Activated T-helper 17 cell treated with anti-CD3 and anti-CD28 coated beads, Interleukin-2, amount 50 U/mL, for 72 hours (primary cell): Measurements from ENCODE around the gene CCNO. TPM values are rescaled to one million over a fixed set of nuclear protein-coding genes. Genes with fewer than 3 reads are reported as not detected.

Experiments used
- ATAC-seq: fragments of 150-1000 bp; cut with Tn5 transposase; replicated peaks from 2 replicates; pipeline ENCODE4 v1.10.0; 2021; ENCODE audit warnings: mild to moderate bottlenecking, moderate library complexity
- H3K27ac Mint-ChIP-seq: one replicate; pipeline ENCODE4 v1.8.0; 2022; ENCODE audit warnings: mixed read lengths
- H3K27me3 Mint-ChIP-seq: one replicate; pipeline ENCODE4 v1.8.0; 2022; ENCODE audit warnings: mixed read lengths
- H3K36me3 Mint-ChIP-seq: one replicate; pipeline ENCODE4 v1.8.0; 2022; ENCODE audit warnings: low read depth, mild to moderate bottlenecking, mixed read lengths
- H3K4me1 Mint-ChIP-seq: one replicate; pipeline ENCODE4 v1.8.0; 2022; ENCODE audit warnings: mixed read lengths
- H3K4me3 Mint-ChIP-seq: one replicate; pipeline ENCODE4 v1.8.0; 2022; ENCODE audit warnings: mild to moderate bottlenecking, mixed read lengths
- H3K9me3 Mint-ChIP-seq: one replicate; pipeline ENCODE4 v1.8.0; 2022; ENCODE audit warnings: mixed read lengths
- total RNA-seq, 2 donors: library from RNA; stranded (reverse); gene quantifications; one replicate each; pipeline ENCODE4 v1.2.3, GENCODE V29; 2022

Gene CCNO
- total RNA-seq, 2 donors from 2014 or later: not detected

DNA sequence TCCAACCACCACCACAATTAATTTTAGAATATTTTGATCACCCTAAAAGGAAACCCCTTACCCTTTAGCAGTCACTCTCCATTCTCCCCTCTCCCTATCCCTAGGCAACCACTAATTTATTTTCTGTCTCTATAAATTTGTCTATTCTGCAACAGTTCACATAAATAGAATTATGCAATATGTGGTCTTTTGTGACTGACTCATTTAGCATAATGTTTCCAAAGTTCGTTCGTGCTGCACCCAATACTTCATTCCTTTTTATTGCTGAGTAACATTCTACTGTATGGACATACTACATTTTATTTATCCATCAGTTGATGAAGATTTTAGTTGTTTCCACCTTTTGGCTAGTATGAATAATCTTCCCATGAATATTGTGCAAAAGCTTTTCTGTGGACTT is 42.2 kb downstream of the CCNO start:
- no peaks in the 10 kb centered on the region for H3K9me3 Mint-ChIP-seq
- no peak for ATAC-seq
- no peak overlapping the region for H3K27ac Mint-ChIP-seq
- H3K36me3 Mint-ChIP-seq: no peaks in the 10 kb centered on the region
- peaks cover 61% of the 10 kb centered on the region for H3K27me3 Mint-ChIP-seq
- no peaks in the 10 kb centered on the region for H3K4me1 Mint-ChIP-seq
- H3K4me3 Mint-ChIP-seq: no peak overlapping the region

DNA sequence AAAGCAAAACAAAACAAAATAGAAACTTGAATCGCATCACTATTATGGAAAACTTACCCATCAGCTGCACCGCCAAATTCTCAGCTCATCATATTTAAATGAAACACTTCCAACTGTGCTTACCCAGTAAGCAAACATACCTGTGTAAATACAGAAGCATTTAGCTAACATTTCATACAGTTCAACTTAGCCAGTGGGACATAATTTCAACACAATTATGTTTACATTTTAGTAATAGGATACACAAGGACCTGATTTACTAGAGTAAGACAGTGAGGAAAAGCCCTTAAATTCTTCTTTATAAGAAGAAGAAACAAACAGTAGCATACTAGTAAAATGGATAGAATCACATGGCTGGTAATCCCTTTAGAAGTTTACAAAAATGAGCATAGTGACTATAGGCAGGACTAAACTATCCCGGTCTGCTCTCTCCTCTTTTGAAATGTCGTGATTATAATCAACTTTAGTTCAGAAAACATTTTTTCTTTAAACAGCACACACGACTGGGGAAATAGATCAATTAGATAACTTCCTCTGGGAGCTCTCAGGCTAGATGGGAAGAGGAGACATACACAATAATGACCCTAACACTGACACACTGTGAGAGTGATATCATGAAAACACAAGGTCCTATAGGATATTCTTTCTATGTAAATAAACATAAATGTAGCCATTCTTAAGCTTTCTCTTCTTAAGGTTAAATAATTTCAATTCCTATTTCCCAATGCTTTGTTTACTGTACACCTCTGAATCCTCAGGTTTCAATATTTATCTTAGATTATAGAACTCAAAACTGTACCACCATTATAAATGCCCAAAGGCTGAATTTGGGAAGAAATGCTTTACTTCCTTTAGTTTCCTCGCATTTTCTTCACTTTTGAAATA is 44.5 kb downstream of the CCNO start:
- peaks cover 55% of the 10 kb centered on the region for H3K27me3 Mint-ChIP-seq
- no peak overlapping the region for H3K4me3 Mint-ChIP-seq
- no peak overlapping the region for H3K27ac Mint-ChIP-seq
- no peaks in the 10 kb centered on the region for H3K4me1 Mint-ChIP-seq
- no peaks in the 10 kb centered on the region for H3K36me3 Mint-ChIP-seq
- H3K9me3 Mint-ChIP-seq: no peaks in the 10 kb centered on the region
- ATAC-seq: no peak

DNA sequence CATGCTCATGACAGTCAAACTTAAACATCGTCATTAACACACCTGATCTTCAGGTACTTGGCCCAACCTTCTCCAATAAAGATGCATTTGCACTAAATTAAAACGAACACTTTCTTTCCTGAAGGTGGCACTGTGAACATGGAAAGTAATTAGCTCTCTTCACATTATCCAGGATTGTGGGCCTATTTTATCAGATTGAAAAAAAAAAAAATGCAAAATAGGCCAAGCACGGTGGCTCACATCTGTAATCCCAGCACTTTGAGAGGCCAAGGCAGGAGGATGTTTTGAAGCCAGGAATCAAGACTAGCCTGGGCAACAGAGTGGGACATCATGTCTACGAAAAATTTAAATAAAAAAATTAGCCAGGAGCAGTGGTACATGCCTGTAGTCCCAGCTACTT is 46.0 kb downstream of the CCNO start:
- Mint-ChIP-seq H3K27me3 (peaks cover 50% of the 10 kb centered on the region), H3K36me3 (no peaks in the 10 kb centered on the region), H3K4me1 (no peaks in the 10 kb centered on the region), H3K4me3 (no peak overlapping the region), H3K9me3 (no peaks in the 10 kb centered on the region), H3K27ac (no peak overlapping the region)
- no peak for ATAC-seq

Other genes with a start within 250 kb of the CCNO start
- 1 to 10 TPM in 1 of 2 donors, not detected in 1; 1.6 TPM for gene ESM1, start 248.0 kb downstream of the CCNO start, total RNA-seq
- under 1 TPM; 0.43 to 0.69 TPM for gene GZMK, start 209.4 kb downstream of the CCNO start, total RNA-seq
- 10 to 100 TPM; 10.3 to 33.9 TPM for gene GZMA, start 131.0 kb downstream of the CCNO start, total RNA-seq
- not detected for gene GPX8, start 73.4 kb downstream of the CCNO start, total RNA-seq
- not detected for gene CDC20B, start 60.4 kb downstream of the CCNO start, total RNA-seq
- under 1 TPM in 1 of 2 donors, not detected in 1; 0.16 TPM for gene MCIDAS, start 6.3 kb downstream of the CCNO start, total RNA-seq
- gene DHX29, start 74.1 kb upstream of the CCNO start, total RNA-seq: 10 to 100 TPM in 1 of 2 donors, 1 to 10 TPM in 1; 9.0 to 16.8 TPM
- 10 to 100 TPM; 74.1 to 88.5 TPM for gene MTREX, start 74.4 kb upstream of the CCNO start, total RNA-seq